IMR-90 (cell line): Measurements from ENCODE around the gene HIVEP3. TPM values are rescaled to one million over a fixed set of nuclear protein-coding genes. Genes with fewer than 3 reads are reported as not detected.

ENCODE experiments used
- ATAC-seq: fragments of 200-7000 bp; cut with Tn5 transposase; 2 replicates; pipeline ENCODE4 v1.9.1; 2020; ENCODE audit warnings: low read depth, mild to moderate bottlenecking, moderate library complexity
- BruUV-seq: library from RNA; stranded (reverse); fragments of 400-500 nt; replicated peaks from 2 replicates; lab custom pipeline; 2021; lab: Mats Ljungman, UMichigan
- CTCF ChIA-PET: fragments of 300-600 bp; formaldehyde crosslinking; extraction: SDS; loops from one replicate; lab custom pipeline; 2021; ENCODE audit warnings: antibody characterized with exemption; lab: Yijun Ruan, JAX
- POLR2A ChIA-PET: fragments of 300-600 bp; sonication (Branson Sonifier 250); formaldehyde crosslinking; loops from one replicate; lab custom pipeline; 2022; ENCODE audit warnings: antibody characterized with exemption; ENCODE audit not compliant: unreplicated experiment; lab: Charles Lee
- DNase-seq: peaks from one replicate; pipeline ENCODE4 v3.0.0; 2013
- H2AFZ ChIP-seq: replicated peaks from 2 replicates; pipeline ENCODE3; 2013; ENCODE audit warnings: low read length, mild to moderate bottlenecking; ENCODE audit not compliant: poor library complexity
- H2AK5ac ChIP-seq: 2 replicates; pipeline ENCODE4 v1.6.1; 2013; ENCODE audit warnings: low read depth, low read length, inconsistent platforms
- H2AK9ac ChIP-seq: replicated peaks from 2 replicates; pipeline ENCODE3; 2013; ENCODE audit warnings: mild to moderate bottlenecking, low read depth, low read length, moderate library complexity; ENCODE audit not compliant: poor library complexity
- H2BK120ac ChIP-seq: 2 replicates; pipeline ENCODE4 v1.6.1; 2013; ENCODE audit warnings: low read depth, low read length, inconsistent platforms
- H2BK15ac ChIP-seq: 3 replicates; pipeline ENCODE4 v1.6.1; 2013; ENCODE audit warnings: low read depth, low read length, inconsistent platforms
- H2BK20ac ChIP-seq: 2 replicates; pipeline ENCODE4 v1.6.1; 2013; ENCODE audit warnings: low read depth, mild to moderate bottlenecking, inconsistent platforms, low read length, moderate library complexity
- H2BK5ac ChIP-seq: 2 replicates; pipeline ENCODE4 v1.6.1; 2013; ENCODE audit warnings: mild to moderate bottlenecking, low read depth, low read length, inconsistent platforms; ENCODE audit not compliant: poor library complexity, severe bottlenecking
- H3K14ac ChIP-seq: replicated peaks from 2 replicates; pipeline ENCODE4 v1.6.1; 2013; ENCODE audit warnings: low read depth, low read length, inconsistent platforms
- H3K18ac ChIP-seq: 2 replicates; pipeline ENCODE4 v1.6.1; 2013; ENCODE audit warnings: low read depth, low read length, control low read depth
- H3K23ac ChIP-seq: 2 replicates; pipeline ENCODE4 v1.6.1; 2013; ENCODE audit warnings: low read depth, low read length, inconsistent platforms
- H3K27ac ChIP-seq: 2 replicates; pipeline ENCODE4 v1.5.1; 2013; ENCODE audit warnings: mild to moderate bottlenecking, control low read depth, low read length; ENCODE audit not compliant: insufficient read depth
- H3K27me3 ChIP-seq: 2 replicates; pipeline ENCODE4 v1.6.1; 2013; ENCODE audit warnings: low read length; ENCODE audit not compliant: control insufficient read depth, insufficient read depth
- H3K36me3 ChIP-seq: 2 replicates; pipeline ENCODE4 v1.6.1; 2013; ENCODE audit warnings: low read length, mixed read lengths; ENCODE audit not compliant: control insufficient read depth, insufficient read depth
- H3K4ac ChIP-seq: 2 replicates; pipeline ENCODE4 v1.6.1; 2013; ENCODE audit warnings: low read depth, low read length, inconsistent platforms
- H3K4me1 ChIP-seq: 2 replicates; pipeline ENCODE4 v1.6.1; 2013; ENCODE audit warnings: low read length, mixed read lengths; ENCODE audit not compliant: control insufficient read depth, insufficient read depth
- H3K4me2 ChIP-seq: 2 replicates; pipeline ENCODE4 v1.6.1; 2013; ENCODE audit warnings: low read depth, mild to moderate bottlenecking, control low read depth, low read length, moderate library complexity
- H3K4me3 ChIP-seq: 2 replicates; pipeline ENCODE4 v1.5.1; 2013; ENCODE audit warnings: low read depth, mild to moderate bottlenecking, control low read depth, low read length, moderate library complexity; ENCODE audit not compliant: insufficient read depth
- H3K56ac ChIP-seq: 2 replicates; pipeline ENCODE4 v1.6.1; 2013; ENCODE audit warnings: low read length, inconsistent platforms; ENCODE audit not compliant: insufficient read depth; ENCODE audit errors: extremely low read depth
- H3K79me1 ChIP-seq, 2 experiments: 2 replicates each; pipeline ENCODE4 v1.6.1; 2013; ENCODE audit warnings: low read length in 2 of 2, inconsistent platforms in 1 of 2, low read depth in 1 of 2
- H3K9ac ChIP-seq: 2 replicates; pipeline ENCODE4 v1.6.1; 2013; ENCODE audit warnings: low read depth, low read length, control low read depth
- H3K9me1 ChIP-seq: 2 replicates; pipeline ENCODE4 v1.6.1; 2013; ENCODE audit warnings: low read length, inconsistent platforms; ENCODE audit not compliant: insufficient read depth
- H3K9me3 ChIP-seq: 2 replicates; pipeline ENCODE4 v1.6.1; 2013; ENCODE audit warnings: low read length; ENCODE audit not compliant: control insufficient read depth, insufficient read depth
- H4K20me1 ChIP-seq: 2 replicates; pipeline ENCODE4 v1.6.1; 2013; ENCODE audit warnings: low read length, inconsistent platforms; ENCODE audit not compliant: insufficient read depth
- H4K5ac ChIP-seq: 2 replicates; pipeline ENCODE4 v1.6.1; 2013; ENCODE audit warnings: mild to moderate bottlenecking, low read depth, low read length, control low read depth
- H4K8ac ChIP-seq, 2 experiments: 2 replicates each; pipeline ENCODE4 v1.6.1; 2013; ENCODE audit warnings: low read depth in 2 of 2, low read length in 2 of 2, control low read depth in 1 of 2, inconsistent platforms in 1 of 2
- H4K91ac ChIP-seq: 2 replicates; pipeline ENCODE4 v1.6.1; 2013; ENCODE audit warnings: low read depth, low read length, inconsistent platforms; ENCODE audit not compliant: insufficient read depth
- BHLHE40 ChIP-seq: fragments of 150-350 bp; IDR thresholded peaks from 2 replicates; pipeline ENCODE4 v1.6.1; 2016; ENCODE audit warnings: mild to moderate bottlenecking, low read depth, low read length
- CEBPB ChIP-seq: IDR thresholded peaks from 2 replicates; pipeline ENCODE4 v1.6.1; 2012; ENCODE audit warnings: low read depth, low read length, improper control_type of control experiment
- CHD1 ChIP-seq: IDR thresholded peaks from 2 replicates; pipeline ENCODE4 v1.6.1; 2012; ENCODE audit warnings: low read depth, low read length, improper control_type of control experiment
- FOS ChIP-seq: fragments of 150-350 bp; IDR thresholded peaks from 2 replicates; pipeline ENCODE4 v1.6.1; 2016; ENCODE audit warnings: low read depth, low read length
- MAFK ChIP-seq: IDR thresholded peaks from 2 replicates; pipeline ENCODE4 v1.6.1; 2012; ENCODE audit warnings: low read depth, low read length, improper control_type of control experiment
- MAZ ChIP-seq: IDR thresholded peaks from 2 replicates; pipeline ENCODE4 v1.6.1; 2012; ENCODE audit warnings: low read depth, mild to moderate bottlenecking, low read length, improper control_type of control experiment, moderate library complexity, borderline replicate concordance
- MXI1 ChIP-seq: IDR thresholded peaks from 2 replicates; pipeline ENCODE4 v1.6.1; 2012; ENCODE audit warnings: low read depth, mild to moderate bottlenecking, low read length, moderate library complexity, borderline replicate concordance
- NFE2L2 ChIP-seq: fragments of 150-350 bp; IDR thresholded peaks from 2 replicates; pipeline ENCODE4 v1.6.1; 2016; ENCODE audit warnings: low read depth, mild to moderate bottlenecking, low read length
- POLR2A ChIP-seq: IDR thresholded peaks from 2 replicates; pipeline ENCODE4 v1.6.1; 2012; ENCODE audit warnings: mild to moderate bottlenecking, low read depth, low read length
- RAD21 ChIP-seq: IDR thresholded peaks from 2 replicates; pipeline ENCODE4 v1.6.1; 2012; ENCODE audit warnings: low read length, improper control_type of control experiment
- RCOR1 ChIP-seq: IDR thresholded peaks from 2 replicates; pipeline ENCODE4 v1.6.1; 2012; ENCODE audit warnings: mild to moderate bottlenecking, low read length, improper control_type of control experiment; ENCODE audit not compliant: insufficient replicate concordance
- RFX5 ChIP-seq: IDR thresholded peaks from 2 replicates; pipeline ENCODE4 v1.8.0; 2012; ENCODE audit warnings: low read depth, mild to moderate bottlenecking, low read length, moderate library complexity
- SMC3 ChIP-seq: fragments of 150-350 bp; IDR thresholded peaks from 2 replicates; pipeline ENCODE4 v1.6.1; 2016; ENCODE audit warnings: low read depth, mild to moderate bottlenecking, antibody characterized with exemption, low read length, moderate library complexity
- WGBS, 2 experiments: methylation state at CpG; one replicate each; pipeline versions ENCODE4 v1.1.5 to v1.1.7; 2013; ENCODE audit warnings: missing lambda C conversion rate in 2 of 2; ENCODE audit not compliant: insufficient read length in 1 of 2; ENCODE audit errors: extremely low coverage in 2 of 2; 5-methylcytosine and 5-hydroxymethylcytosine counted together
- dilution Hi-C: fragments of 300-500 bp; cut with HindIII; formaldehyde crosslinking; loops from one replicate; pipeline ENCODE4 v1.14.3; 2018; ENCODE audit warnings: low sequenced_read_pairs; ENCODE audit not compliant: unreplicated experiment
- in situ Hi-C: fragments of 300-500 bp; cut with MboI; formaldehyde crosslinking; loops from 3 replicates; pipeline ENCODE4 v1.14.3; 2019; ENCODE audit warnings: low sequenced_read_pairs, inconsistent platforms, mixed read lengths
- intact Hi-C: fragments of 100-400 bp; cut with micrococcal nuclease; formaldehyde crosslinking; loops from 2 replicates; pipeline ENCODE4 v1.10.0; 2022
- polyA plus RNA-seq, 3 experiments: library from polyadenylated mRNA; depleted of rRNA; stranded (reverse); fragments of >200 nt; gene quantifications; 2 replicates each; pipeline ENCODE4 v1.2.3, GENCODE V29; 2012; ENCODE audit warnings: low replicate concordance in 1 of 3
- total RNA-seq: library from RNA; depleted of rRNA; stranded (reverse); fragments of >200 nt; gene quantifications from 2 replicates; pipeline ENCODE4 v1.2.3, GENCODE V29; 2012
- TF ChIP-seq, protein P1 (sequence below): fragments of 150-350 bp; IDR thresholded peaks from 2 replicates; pipeline ENCODE4 v1.6.1; 2016; ENCODE audit warnings: low read depth, mild to moderate bottlenecking, low read length, moderate library complexity, borderline replicate concordance
- TF ChIP-seq, protein P2 (sequence below): conservative IDR thresholded peaks from 2 replicates; pipeline ENCODE4 v1.5.1; 2012; ENCODE audit warnings: mild to moderate bottlenecking, low read depth, low read length, improper control_type of control experiment
- TF ChIP-seq, protein P3 (sequence below): fragments of 150-350 bp; IDR thresholded peaks from 2 replicates; pipeline ENCODE4 v1.6.1; 2017; ENCODE audit warnings: mild to moderate bottlenecking, antibody characterized with exemption, low read length, low read depth

The HIVEP3 gene
- total and polyA plus RNA-seq, 2 of the 4 experiments (the other 2 are of a cell fraction): 1.4 to 4.0 TPM

DNA sequence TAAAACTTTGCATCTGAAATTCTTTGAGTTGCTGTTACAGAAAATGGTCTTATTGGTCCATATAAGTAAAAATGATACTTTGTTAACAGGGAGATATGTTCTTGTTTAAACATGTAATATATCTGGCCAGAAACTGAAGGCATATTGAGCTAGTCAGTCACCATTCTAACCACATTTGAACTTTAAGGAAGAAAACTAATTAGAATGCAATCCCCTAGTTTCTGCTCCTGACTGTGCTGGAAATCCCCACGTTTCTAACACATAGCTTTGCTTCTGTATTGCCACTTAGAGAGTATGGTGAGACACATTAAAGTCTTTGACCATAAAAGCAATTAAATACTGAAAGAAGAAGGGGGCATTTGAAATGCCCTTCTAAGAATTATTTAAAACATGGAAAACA lies 32.1 kb upstream of the HIVEP3 start:
- H2AK9ac ChIP-seq: no peak overlapping the region
- in situ Hi-C loops: no loop called here
- H3K27ac ChIP-seq: no peak overlapping the region
- H3K9me3 ChIP-seq: no peaks in the 10 kb centered on the region
- no peak overlapping the region for H2BK5ac ChIP-seq
- no peak overlapping the region for H3K14ac ChIP-seq
- WGBS, 2 experiments: no CpG with 5 or more reads among the region's 1 CpG
- TF ChIP-seq RCOR1 (no peak), FOS (no peak), CEBPB (no peak), CHD1 (no peak), POLR2A (no peak), MAZ (no peak), MAFK (no peak), RAD21 (no peak), NFE2L2 (no peak), MXI1 (no peak), RFX5 (no peak), BHLHE40 (no peak), SMC3 (no peak)
- TF ChIP-seq, protein P1, sequence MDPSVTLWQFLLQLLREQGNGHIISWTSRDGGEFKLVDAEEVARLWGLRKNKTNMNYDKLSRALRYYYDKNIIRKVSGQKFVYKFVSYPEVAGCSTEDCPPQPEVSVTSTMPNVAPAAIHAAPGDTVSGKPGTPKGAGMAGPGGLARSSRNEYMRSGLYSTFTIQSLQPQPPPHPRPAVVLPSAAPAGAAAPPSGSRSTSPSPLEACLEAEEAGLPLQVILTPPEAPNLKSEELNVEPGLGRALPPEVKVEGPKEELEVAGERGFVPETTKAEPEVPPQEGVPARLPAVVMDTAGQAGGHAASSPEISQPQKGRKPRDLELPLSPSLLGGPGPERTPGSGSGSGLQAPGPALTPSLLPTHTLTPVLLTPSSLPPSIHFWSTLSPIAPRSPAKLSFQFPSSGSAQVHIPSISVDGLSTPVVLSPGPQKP: no peak
- TF ChIP-seq, protein P2, sequence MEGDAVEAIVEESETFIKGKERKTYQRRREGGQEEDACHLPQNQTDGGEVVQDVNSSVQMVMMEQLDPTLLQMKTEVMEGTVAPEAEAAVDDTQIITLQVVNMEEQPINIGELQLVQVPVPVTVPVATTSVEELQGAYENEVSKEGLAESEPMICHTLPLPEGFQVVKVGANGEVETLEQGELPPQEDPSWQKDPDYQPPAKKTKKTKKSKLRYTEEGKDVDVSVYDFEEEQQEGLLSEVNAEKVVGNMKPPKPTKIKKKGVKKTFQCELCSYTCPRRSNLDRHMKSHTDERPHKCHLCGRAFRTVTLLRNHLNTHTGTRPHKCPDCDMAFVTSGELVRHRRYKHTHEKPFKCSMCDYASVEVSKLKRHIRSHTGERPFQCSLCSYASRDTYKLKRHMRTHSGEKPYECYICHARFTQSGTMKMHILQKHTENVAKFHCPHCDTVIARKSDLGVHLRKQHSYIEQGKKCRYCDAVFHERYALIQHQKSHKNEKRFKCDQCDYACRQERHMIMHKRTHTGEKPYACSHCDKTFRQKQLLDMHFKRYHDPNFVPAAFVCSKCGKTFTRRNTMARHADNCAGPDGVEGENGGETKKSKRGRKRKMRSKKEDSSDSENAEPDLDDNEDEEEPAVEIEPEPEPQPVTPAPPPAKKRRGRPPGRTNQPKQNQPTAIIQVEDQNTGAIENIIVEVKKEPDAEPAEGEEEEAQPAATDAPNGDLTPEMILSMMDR: no peak
- TF ChIP-seq, protein P3, sequence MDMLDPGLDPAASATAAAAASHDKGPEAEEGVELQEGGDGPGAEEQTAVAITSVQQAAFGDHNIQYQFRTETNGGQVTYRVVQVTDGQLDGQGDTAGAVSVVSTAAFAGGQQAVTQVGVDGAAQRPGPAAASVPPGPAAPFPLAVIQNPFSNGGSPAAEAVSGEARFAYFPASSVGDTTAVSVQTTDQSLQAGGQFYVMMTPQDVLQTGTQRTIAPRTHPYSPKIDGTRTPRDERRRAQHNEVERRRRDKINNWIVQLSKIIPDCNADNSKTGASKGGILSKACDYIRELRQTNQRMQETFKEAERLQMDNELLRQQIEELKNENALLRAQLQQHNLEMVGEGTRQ: no peak
- no peak overlapping the region for H4K91ac ChIP-seq
- H4K20me1 ChIP-seq: no peaks in the 10 kb centered on the region
- no peak overlapping the region for H2AK5ac ChIP-seq
- no peak overlapping the region for H4K8ac ChIP-seq
- H3K4ac ChIP-seq: no peak overlapping the region
- H3K4me2 ChIP-seq: no peak overlapping the region
- H3K9ac ChIP-seq: no peak overlapping the region
- POLR2A ChIA-PET: no interaction called here
- H4K5ac ChIP-seq: no peak overlapping the region
- peaks cover 4% of the 10 kb centered on the region for H3K4me1 ChIP-seq
- no peak overlapping the region for H3K23ac ChIP-seq
- H3K79me1 ChIP-seq: peaks cover 0 to 3% of the 10 kb centered on the region in 2 experiments; a peak in 1 of 4 replicates
- no peaks in the 10 kb centered on the region for H3K36me3 ChIP-seq
- no peak overlapping the region for H2BK15ac ChIP-seq
- H3K56ac ChIP-seq: no peak overlapping the region
- intact Hi-C loops: no loop called here
- dilution Hi-C loops: no loop called here
- H2BK20ac ChIP-seq: no peak overlapping the region
- BruUV-seq: no TSS peak
- H3K4me3 ChIP-seq: no peak overlapping the region
- H2AFZ ChIP-seq: no peak overlapping the region
- H2BK120ac ChIP-seq: no peak overlapping the region
- H3K27me3 ChIP-seq: no peaks in the 10 kb centered on the region
- H3K18ac ChIP-seq: no peak overlapping the region
- ATAC-seq (no peak), DNase-seq (peak; percentile 16)
- peaks cover 4% of the 10 kb centered on the region for H3K9me1 ChIP-seq
- CTCF ChIA-PET: no interaction called here
